ENCODE measurements around the gene DRC7. TPM values are rescaled to one million over a fixed set of nuclear protein-coding genes. Genes with fewer than 3 reads are reported as not detected.

The DRC7 gene
- total RNA-seq, 2 donors from 2014 or later = 1.6 to 1.8 TPM

DNA sequence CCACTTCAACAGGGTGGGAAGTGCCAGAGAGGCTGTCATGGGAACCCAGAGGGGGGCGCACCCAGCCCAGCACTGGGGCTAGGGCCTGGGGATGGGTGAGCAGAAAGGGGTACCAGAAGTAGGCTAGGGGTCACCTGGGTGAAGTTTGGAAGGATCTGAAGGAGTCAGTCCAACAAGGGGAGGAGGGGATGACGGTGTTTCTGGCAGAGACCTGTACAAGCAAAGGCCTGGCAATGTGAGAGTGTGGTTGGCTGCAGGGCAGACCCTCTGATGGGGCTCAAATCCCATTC, 27.5 kb downstream of the DRC7 start:
- 98 to 100% methylated on average over 1 to 2 of the region's 2 CpGs for WGBS, 2 experiments (ENCODE audit: insufficient coverage in 1 of 2, insufficient read length in 1 of 2)
- Histone ChIP-seq H3K27me3 (ENCODE audit: control insufficient read depth, insufficient read depth, low read length, poor library complexity, severe bottlenecking) (no peaks in the 10 kb centered on the region), H3K9ac (ENCODE audit: extremely low read depth, low read length, poor library complexity, severe bottlenecking) (no peak overlapping the region), H3K4me1 (ENCODE audit: control insufficient read depth, insufficient read depth, low read length) (no peaks in the 10 kb centered on the region), H3K4me3 (ENCODE audit: low read length) (no peak overlapping the region), H3K36me3 (ENCODE audit: control insufficient read depth, insufficient read depth, low read length) (no peaks in the 10 kb centered on the region), H3K9me3 (ENCODE audit: control insufficient read depth, low read length) (no peaks in the 10 kb centered on the region), H3K27ac (ENCODE audit: low read depth, low read length) (no peak overlapping the region)
- Mint-ChIP-seq H3K4me1 (peaks cover 3% of the 10 kb centered on the region), H3K27ac (no peak overlapping the region), H3K36me3 (ENCODE audit: low read depth) (no peaks in the 10 kb centered on the region), H3K9me3 (no peaks in the 10 kb centered on the region), H3K4me3 (no peak overlapping the region), H3K27me3 (ENCODE audit: insufficient read depth) (no peaks in the 10 kb centered on the region)
- peak; percentile 55 for DNase-seq
- TF ChIP-seq, protein P1, sequence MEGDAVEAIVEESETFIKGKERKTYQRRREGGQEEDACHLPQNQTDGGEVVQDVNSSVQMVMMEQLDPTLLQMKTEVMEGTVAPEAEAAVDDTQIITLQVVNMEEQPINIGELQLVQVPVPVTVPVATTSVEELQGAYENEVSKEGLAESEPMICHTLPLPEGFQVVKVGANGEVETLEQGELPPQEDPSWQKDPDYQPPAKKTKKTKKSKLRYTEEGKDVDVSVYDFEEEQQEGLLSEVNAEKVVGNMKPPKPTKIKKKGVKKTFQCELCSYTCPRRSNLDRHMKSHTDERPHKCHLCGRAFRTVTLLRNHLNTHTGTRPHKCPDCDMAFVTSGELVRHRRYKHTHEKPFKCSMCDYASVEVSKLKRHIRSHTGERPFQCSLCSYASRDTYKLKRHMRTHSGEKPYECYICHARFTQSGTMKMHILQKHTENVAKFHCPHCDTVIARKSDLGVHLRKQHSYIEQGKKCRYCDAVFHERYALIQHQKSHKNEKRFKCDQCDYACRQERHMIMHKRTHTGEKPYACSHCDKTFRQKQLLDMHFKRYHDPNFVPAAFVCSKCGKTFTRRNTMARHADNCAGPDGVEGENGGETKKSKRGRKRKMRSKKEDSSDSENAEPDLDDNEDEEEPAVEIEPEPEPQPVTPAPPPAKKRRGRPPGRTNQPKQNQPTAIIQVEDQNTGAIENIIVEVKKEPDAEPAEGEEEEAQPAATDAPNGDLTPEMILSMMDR (conservative IDR thresholded peaks at IDR 0.05) = no peak

DNA sequence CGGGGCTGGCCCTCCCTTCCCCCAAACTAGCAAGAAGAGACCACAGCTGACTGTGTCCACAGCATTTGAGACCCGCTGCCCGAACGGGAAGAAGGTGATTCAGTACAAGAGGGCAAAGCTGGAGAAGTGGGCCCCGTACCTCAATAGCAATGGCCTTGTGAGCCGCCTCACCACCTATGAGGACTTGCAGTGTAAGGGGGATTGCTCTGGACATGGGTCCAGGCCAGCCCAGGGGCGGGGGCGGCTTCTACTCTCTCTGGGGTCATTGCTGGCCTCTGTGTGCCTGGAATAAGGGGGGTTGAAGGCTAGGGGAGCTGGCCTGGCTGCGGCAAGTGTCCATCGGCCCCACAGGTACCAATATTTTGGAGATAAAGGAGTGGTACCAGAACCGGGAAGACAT, 28.0 kb downstream of the DRC7 start:
- no peak for DNase-seq
- H3K4me3 ChIP-seq (ENCODE audit: low read length) = no peak overlapping the region
- H3K4me1 ChIP-seq (ENCODE audit: control insufficient read depth, insufficient read depth, low read length) = no peaks in the 10 kb centered on the region
- no peak overlapping the region for H3K9ac ChIP-seq (ENCODE audit: extremely low read depth, low read length, poor library complexity, severe bottlenecking)
- TF ChIP-seq, protein P1 (conservative IDR thresholded peaks at IDR 0.05) = no peak
- no peaks in the 10 kb centered on the region for H3K9me3 ChIP-seq (ENCODE audit: control insufficient read depth, low read length)
- H3K36me3 ChIP-seq (ENCODE audit: control insufficient read depth, insufficient read depth, low read length) = no peaks in the 10 kb centered on the region
- H3K36me3 Mint-ChIP-seq (ENCODE audit: low read depth) = no peaks in the 10 kb centered on the region
- H3K27me3 Mint-ChIP-seq (ENCODE audit: insufficient read depth) = no peaks in the 10 kb centered on the region
- 75 to 84% methylated on average over 4 to 11 of the region's 11 CpGs for WGBS, 2 experiments (ENCODE audit: insufficient coverage in 1 of 2, insufficient read length in 1 of 2)
- H3K27ac Mint-ChIP-seq = no peak overlapping the region
- no peak overlapping the region for H3K4me3 Mint-ChIP-seq
- H3K27me3 ChIP-seq (ENCODE audit: control insufficient read depth, insufficient read depth, low read length, poor library complexity, severe bottlenecking) = no peaks in the 10 kb centered on the region
- H3K9me3 Mint-ChIP-seq = no peaks in the 10 kb centered on the region
- H3K4me1 Mint-ChIP-seq = peaks cover 3% of the 10 kb centered on the region
- H3K27ac ChIP-seq (ENCODE audit: low read depth, low read length) = no peak overlapping the region

DNA sequence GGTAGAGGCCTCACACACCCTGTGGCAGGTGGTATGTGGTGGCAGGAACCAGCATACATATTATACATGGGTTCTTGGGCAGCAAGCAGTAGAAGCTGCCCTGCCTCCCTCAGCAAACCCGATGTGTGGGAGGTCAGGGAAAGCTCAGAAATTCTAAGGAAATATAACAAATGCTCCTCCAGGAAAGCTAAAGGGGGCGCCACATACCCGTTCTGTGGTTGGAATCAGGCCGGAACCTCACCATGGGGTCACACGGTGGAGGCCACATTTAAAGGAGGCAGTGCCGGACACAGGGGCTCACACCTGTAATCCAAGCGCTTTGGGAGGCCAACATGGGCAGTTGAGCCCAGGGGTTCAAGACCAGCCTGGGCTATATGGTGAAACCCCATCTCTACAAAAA, 28.6 kb downstream of the DRC7 start:
- peak; percentile 85 for DNase-seq

More for the DNA sequence above, 28.6 kb downstream of the DRC7 start:
- no peaks in the 10 kb centered on the region for H3K27me3 ChIP-seq (ENCODE audit: control insufficient read depth, insufficient read depth, low read length, poor library complexity, severe bottlenecking)
- Mint-ChIP-seq H3K27ac (no peak overlapping the region), H3K27me3 (ENCODE audit: insufficient read depth) (no peaks in the 10 kb centered on the region), H3K4me1 (peaks cover 3% of the 10 kb centered on the region), H3K4me3 (no peak overlapping the region), H3K36me3 (ENCODE audit: low read depth) (no peaks in the 10 kb centered on the region), H3K9me3 (no peaks in the 10 kb centered on the region)
- H3K9me3 ChIP-seq (ENCODE audit: control insufficient read depth, low read length) = no peaks in the 10 kb centered on the region
- WGBS, 2 experiments (ENCODE audit: insufficient coverage in 1 of 2, insufficient read length in 1 of 2) = 67 to 75% methylated on average over 7 of the region's 7 CpGs
- no peak overlapping the region for H3K27ac ChIP-seq (ENCODE audit: low read depth, low read length)
- no peak overlapping the region for H3K4me3 ChIP-seq (ENCODE audit: low read length)
- no peak overlapping the region for H3K9ac ChIP-seq (ENCODE audit: extremely low read depth, low read length, poor library complexity, severe bottlenecking)
- no peaks in the 10 kb centered on the region for H3K4me1 ChIP-seq (ENCODE audit: control insufficient read depth, insufficient read depth, low read length)
- TF ChIP-seq, protein P1 (conservative IDR thresholded peaks at IDR 0.05) = peak; percentile 76
- H3K36me3 ChIP-seq (ENCODE audit: control insufficient read depth, insufficient read depth, low read length) = no peaks in the 10 kb centered on the region
